ENCODE data around the gene NCAM1. TPM values are rescaled to one million over a fixed set of nuclear protein-coding genes. Genes with fewer than 3 reads are reported as not detected.

NCAM1 gene
- total RNA-seq, 1 donor from 2014 or later: 0.90 TPM

DNA sequence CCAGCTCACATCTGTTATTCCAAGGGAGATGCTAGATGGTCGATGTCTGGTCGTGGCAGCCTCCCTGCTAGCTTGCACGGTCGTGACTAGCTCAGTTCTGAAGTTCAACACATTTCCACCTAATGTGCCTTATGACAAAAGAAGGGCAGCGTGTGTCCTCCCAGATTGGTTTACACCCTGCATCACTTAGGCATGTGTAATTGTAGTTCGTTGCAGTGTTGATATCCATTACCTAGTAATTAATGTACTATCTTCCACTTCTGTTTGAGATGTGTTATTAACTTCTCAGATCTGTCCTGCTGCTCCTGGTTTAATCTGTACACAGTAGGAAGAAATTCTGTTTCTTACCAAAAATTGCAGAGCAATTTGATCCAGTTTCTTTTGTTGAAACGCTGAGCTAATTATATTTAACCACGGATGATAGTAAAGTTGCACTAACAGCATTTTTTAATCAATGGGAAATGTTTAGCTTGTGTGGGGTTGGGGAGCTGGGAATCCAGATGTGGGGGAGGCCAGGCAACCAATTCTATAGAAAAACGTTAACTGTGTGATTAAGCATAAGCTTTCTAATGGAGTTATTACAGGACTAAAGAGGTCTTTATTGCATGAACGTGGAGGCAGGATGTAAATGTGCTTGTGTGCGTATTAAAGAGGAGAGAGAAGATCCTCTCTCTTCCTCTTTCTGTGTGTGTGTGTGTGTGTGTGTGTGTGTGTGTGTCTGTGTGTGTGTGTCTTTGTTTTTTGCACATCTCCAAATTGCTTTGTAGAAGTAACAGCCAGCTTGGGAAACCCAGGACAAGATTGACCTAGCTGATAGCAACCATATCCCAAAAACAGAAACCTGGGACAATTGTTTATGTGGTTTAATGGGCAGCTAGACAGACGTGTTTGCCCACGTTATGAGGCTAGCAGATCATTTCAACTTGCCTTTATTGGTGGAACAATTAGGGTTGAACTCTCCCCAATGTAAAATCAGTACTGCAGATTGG lies 207.4 kb downstream of the NCAM1 start:
- no peak for DNase-seq (ENCODE audit: low read depth in 2 of 2)

DNA sequence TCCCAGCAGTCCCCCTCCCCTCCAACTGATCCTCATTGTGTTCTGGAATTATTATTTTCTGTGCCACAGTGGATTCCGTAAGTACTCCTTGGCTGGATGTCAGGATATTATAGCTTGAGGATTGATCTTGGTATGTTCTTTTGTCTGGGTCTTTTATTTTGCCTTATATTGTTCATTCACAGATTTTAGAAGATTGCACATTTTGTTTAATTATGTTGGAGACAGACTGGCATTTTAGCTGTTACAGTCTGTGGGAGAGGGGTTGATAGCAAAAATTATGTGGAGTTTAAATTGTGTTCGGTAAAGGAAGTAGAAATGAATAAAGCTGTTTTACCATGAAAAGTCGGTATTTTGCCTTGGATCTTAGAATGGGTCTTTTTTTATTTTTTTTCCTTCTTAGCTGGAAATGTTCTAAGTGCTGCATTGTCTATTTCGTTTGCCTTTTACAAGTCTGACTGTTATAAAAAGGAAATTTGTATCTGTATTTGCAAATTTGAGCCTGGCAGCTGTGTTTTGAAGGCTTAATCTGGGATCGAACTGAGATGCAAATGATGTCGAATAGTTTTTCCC lies 211.2 kb downstream of the NCAM1 start:
- DNase-seq (ENCODE audit: low read depth in 2 of 2): no peak

DNA sequence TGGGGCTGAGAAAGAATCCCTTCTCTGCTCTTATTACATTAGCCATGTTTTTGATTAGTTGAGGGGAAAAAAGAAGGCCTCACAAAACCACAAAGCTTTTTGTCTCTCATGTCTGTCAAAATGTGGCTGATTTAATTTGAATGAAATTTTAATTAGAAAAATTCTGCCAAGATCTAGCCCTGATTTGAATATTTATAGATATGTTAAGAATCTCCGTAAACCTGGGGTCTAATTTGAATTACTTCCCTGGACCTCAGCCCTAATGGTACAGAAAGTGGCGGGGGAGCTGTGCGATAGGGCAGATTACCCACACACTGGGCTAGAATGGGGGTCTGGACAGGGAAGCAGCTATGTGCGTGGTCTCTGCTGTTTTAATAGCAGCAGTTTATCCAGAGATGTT lies 211.9 kb downstream of the NCAM1 start:
- no peak for DNase-seq (ENCODE audit: low read depth in 2 of 2)

DNA sequence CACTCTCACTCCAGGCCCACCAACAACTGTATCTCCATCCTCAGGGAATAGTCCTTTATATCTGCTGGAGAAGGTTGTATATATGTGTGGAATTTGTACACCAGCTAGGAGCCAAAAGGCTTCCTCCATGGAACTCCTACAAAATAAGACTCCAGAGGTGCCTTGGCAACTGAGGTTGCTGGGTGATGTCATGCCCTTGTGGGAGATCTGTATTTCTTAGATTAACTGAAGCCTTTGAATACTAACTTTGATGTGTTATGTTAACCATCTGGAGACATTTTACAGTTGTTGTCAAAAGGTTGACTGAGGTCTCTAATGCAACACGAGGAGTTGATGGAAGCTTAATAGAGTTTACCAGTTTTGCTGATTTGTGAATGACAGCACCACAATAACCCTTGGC lies 213.7 kb downstream of the NCAM1 start:
- DNase-seq (ENCODE audit: low read depth in 2 of 2): no peak

DNA sequence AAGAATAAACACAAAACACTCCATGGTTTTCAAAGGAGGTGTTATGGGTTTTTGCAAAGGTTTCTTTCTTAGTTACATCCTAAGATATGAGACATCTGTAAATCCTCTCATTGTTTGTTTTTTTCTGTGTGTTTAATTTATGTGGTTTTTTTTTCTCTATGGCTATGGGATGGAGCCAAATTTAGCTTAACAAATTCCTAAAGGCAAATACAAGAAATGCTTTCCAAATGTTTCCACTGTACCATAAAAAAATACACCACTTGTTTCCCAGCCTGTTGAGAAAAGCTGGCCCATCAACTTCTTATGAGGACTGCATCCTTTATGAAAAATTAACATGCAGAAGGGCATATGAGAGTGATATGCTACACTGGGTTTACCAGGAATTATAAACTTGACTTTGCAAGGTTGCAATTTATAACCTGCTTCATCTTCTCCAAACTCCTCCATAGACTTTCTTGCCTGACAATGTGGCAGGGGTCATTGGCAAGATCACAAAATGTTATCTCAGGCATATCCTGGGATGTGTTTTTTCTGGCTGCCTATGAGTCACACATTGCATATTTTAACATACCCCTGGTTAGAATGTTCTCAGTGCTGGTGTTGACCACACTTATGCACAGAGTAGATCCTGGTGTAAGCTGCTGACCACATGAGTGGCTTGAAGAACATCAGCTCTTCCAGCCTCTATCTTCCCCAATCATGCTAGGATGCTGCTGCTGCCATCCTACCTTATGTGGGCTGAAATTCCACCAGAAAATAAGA lies 215.6 kb downstream of the NCAM1 start:
- DNase-seq (ENCODE audit: low read depth in 2 of 2): no peak

DNA sequence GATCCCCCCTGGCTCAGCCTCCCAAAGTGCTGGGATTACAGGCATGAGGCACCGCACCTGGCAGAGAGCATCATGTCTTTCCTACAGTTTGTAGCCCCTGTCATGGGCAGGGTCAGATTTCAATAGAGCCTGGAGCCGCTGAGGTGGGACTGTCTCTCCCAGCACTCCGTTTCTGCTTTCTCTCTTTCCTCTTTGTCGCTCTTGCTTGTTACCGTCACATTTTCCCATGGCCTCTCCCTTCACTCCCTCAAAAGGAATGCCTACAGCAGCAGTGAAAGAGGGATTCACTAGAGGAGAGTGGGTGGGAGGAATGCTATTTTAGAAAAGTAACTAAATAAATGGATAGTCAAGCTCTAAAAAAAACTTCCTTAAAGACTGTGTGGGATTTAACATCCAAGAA lies 216.5 kb downstream of the NCAM1 start:
- DNase-seq (ENCODE audit: low read depth in 2 of 2): no peak

DNA sequence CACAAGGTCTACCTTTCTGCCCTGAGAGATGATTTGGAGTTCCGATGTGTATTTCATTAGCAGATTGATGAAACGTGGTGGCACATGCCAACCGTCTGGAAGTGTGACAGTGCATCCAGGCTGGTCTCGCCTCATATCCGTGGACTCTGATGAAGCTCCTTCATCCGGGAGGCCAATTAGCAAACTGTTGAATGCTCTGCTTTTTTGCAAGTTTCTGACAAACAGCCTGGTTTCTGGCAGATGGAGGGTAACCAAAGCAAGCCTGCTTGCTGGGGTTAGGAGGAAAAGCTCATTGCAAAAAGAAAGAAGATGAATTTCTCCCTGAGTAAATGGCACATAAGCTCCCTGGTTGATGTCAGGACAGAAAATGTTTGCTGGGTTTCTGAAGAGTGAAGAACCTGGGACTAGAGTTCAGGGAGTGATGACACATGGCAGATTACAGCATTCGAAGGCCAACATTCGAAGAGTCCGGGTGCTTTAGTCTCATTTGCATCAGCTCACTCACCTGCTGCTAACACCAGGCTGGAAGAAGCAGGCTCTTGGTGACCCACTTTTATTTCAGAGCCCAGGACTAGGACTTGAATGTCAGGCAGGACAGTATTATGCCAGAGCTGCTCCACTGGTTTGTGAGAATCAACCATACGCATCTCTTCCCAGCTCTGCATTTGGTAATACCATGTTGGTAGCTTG lies 217.3 kb downstream of the NCAM1 start:
- DNase-seq (ENCODE audit: low read depth in 2 of 2): no peak

DNA sequence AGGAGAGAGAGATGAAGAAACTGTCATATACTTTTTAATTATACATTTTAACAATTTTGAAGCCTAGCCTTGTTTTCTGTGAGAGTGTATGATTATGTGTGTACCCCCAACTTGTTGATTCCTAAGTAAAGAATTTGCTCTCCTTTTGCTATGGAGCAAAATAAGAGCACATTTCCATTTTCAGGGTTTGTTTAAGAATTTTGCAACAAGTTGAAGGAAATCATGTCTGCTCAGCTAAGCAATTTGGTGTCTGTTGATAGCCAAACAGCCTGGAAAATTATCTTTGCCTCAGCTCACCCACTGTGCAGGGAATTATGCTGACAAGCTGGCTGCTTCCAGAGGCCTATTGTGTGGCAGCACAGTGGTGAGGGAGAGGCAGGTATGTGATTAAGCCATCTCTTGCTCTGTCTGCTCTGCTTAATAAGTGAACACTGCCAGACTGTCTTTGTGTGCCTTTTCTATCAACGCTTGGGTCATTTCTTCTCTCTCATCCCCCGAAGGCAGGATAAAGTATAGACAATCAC lies 218.0 kb downstream of the NCAM1 start:
- no peak for DNase-seq (ENCODE audit: low read depth in 2 of 2)

DNA sequence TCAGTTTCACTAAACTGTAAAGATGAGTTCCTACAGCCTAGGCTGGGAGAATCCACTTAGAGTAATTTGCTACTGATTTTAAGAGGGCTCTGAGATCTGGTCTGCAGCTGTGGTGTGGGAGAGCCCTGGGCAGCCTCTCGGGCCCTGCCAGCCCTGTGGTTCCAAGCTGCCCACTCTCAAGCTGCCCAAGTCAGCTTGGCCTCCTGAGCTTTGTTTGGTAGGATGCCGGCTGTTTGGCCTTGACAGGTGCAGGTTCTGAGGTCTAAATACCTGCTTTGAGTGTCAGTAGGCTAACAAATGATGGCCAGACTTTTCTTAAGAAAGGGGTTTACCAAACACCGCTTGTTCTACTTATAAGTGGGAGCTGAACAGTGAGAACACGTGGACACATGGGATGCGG lies 219.9 kb downstream of the NCAM1 start:
- DNase-seq (ENCODE audit: low read depth in 2 of 2): no peak

DNA sequence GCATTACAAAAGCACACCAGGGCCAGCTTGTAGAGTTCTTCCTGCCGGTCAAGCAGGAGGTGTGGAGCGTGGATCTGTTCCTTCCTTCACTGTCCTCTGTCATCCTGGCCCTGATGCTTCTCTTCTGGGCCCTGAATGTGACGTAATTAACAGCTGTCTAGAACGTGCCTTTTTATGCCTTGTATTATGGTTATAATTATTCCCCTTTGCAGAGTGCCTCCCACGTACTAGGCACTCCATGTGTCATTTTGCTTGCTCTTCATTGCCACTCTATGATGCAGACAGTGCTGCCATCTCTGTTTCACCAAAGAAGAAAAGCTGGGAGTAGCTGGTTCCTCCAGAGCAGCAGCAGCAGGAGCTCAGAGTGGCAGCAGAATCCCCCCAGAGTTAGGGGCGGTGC lies 221.1 kb downstream of the NCAM1 start:
- no peak for DNase-seq (ENCODE audit: low read depth in 2 of 2)

DNA sequence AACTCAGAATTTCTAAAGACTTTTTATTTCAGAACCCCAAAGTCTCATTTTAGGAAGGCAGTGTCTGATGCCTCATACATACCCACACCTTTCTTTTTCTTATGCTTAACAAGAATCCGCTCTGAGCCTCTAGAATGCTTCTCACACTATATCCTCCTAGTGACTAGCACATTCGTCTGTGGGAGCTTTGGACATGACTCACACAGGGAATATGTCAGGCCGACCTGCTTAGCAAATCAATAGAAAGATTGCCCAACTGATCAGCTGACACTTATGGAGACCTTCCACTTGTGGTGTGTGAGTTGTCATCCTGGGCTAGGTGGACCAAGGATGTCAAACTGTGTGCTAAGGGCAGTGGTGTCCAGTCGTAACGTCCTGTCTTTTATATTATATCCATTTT lies 223.3 kb downstream of the NCAM1 start:
- no peak for DNase-seq (ENCODE audit: low read depth in 2 of 2)

DNA sequence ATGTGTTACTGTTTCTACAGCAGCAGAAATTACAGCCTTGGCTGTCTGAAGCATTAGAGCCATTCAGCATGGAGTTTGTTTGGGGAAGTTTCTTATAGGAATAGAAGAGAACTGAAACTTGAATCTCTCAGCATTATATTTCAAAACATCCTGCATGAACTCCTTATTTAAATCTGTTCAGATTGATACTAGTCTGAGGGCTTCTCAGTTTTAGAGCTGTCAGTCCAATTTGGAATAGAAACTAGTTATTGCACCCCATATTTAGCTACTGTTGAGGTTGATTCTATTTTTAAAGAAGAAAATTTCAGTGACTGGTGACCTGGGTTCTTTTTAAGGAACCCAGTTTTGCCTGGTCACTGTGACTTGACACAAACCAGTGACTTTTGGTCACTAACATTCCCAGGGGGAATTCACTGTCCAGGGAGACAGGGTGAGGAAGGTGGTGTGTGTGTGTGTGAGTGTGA lies 227.2 kb downstream of the NCAM1 start:
- DNase-seq (ENCODE audit: low read depth in 2 of 2): no peak

DNA sequence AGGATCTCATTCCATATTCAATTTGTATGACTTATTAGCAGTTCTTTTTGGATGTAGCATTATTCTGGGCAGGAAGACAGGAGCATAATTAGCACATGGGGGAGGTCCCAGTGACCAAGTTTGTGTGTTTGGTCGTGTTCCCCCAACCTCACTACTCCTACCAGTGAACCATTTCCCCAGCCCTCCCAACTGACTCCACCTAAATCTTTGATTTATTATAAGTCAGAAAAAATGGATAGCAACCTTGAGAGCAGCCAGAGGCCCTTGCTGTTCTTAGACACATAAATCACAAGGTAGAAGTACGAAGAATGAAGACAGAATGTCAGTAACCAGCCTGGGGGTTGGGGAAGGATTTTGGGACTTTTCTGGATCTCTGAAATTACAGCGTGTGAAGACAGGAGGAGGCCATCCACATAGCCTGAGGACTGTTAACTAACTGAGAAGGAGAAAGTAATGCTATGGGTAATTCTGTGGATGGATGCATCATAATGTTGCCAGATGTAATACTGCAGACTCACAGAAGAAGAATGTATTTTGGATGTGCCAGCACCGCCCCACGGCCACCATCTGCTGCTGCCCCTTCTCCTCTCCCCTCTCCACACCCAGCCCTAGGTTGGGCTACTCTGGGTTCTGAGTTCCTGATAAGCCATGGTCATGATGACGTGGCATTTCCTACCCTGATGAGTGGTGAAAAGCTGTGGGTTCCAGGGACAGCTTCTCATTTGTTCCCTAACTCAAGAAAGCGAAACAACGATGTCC lies 228.9 kb downstream of the NCAM1 start:
- no peak for DNase-seq (ENCODE audit: low read depth in 2 of 2)

DNA sequence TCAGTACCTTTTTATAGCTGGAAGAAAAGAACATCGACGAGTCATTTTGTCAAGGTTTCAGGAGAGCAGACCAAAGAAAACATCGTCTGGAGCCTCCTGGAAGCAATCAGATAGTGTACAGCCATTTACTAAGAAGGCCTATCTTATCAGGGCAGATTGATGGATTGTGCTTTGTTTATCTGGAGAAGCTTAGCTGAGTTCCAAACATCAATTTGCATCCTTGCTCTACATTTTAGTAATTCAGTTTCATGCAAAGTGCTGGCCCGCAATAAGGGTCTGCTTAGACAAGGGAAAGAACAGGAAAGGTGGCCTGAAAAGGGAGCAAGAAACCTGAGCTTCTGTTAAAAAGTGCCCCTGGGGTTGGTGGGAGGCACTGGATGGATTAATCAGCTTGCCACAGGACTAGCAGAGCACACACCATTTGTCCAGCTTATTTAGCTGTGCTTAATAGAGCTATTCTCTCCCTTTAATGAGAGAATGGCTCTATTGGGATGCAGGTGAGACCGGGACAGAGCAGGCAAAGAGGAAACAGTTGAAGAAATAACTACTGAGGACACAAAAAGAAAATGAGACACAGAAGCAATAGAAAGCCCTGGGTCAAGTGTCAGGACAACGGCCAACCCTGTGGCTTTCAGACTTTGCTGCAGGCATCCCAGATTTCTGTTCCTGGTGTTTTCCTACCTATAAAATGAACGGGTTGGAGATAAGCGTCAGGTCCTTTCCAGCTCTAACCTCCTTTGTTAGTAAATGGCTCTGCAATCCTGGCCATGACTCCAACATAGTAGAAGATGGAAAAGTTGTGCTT lies 231.1 kb downstream of the NCAM1 start:
- no peak for DNase-seq (ENCODE audit: low read depth in 2 of 2)

DNA sequence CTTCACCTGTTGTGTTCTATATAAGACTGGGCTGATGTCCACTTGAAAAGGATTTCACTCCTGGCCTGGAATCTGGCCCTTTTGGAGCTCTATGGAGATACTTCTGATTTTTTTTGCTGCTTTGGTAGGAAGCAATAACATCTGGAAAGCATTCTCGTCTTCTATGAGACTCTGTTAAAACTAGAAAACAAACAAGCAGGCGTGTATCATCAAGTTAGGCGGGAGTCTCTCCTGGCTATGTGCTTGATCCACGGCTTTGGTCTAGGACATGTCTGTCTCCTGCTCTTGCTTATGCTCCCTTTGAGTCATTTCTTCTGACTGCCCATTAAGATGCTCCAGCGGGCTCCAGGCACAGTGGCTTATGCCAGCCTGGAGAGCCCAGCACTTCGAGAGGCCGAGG lies 231.8 kb downstream of the NCAM1 start:
- DNase-seq (ENCODE audit: low read depth in 2 of 2): no peak

DNA sequence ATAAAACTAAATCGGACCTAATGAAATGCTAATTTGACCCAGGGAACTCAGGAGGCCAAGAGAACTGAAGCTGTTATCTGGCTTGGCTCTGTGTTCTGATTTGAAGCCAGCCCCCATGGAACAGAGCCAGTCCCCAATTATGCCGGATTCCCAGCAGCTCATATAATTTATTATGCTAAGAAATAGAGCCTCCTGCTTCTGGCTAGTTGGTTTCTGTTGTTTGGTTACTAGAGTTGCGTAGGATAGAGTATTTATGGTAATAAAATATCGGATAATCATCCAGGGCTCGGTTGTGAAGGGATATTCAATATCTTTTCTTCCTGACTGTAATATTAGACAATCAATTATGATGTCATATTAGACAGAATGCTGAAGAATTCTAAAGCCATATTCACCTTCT lies 232.7 kb downstream of the NCAM1 start:
- no peak for DNase-seq (ENCODE audit: low read depth in 2 of 2)

DNA sequence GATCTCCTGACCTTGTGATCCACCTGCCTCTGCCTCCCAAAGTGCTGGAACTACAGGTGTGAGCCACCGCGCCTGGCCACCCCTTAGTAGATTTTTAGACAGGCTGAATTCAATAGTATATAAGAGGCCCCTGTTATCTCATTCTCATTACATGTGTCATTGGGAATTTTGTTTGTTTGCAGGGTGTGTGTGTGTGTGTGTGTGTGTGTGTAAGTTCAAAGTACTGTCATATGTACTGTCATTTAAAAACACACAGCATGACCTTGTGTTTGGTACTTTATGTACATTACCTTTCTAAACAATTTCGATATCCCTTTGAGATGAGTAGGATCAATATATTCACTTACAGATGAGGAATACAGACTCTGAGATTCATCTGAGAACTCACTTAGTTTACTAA lies 234.5 kb downstream of the NCAM1 start:
- DNase-seq (ENCODE audit: low read depth in 2 of 2): no peak

DNA sequence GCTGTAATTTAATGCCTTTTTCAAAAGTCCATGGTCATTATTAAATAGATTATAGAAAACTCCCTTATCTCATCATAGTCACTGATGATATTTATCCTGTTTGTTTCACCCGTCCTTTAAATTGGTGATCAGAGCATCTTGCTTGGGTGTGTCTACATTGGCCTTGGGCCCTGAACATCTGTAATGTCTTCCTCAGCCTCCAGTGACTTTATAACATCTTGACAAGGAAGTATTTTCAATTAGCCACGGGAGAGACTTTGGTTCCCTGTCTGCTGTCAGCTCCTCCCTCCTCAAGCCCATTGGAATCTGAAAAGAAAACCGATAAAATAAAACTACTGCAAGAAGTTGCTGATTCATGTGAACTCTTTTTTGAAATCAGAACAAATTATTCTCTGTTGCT lies 236.2 kb downstream of the NCAM1 start:
- no peak for DNase-seq (ENCODE audit: low read depth in 2 of 2)

DNA sequence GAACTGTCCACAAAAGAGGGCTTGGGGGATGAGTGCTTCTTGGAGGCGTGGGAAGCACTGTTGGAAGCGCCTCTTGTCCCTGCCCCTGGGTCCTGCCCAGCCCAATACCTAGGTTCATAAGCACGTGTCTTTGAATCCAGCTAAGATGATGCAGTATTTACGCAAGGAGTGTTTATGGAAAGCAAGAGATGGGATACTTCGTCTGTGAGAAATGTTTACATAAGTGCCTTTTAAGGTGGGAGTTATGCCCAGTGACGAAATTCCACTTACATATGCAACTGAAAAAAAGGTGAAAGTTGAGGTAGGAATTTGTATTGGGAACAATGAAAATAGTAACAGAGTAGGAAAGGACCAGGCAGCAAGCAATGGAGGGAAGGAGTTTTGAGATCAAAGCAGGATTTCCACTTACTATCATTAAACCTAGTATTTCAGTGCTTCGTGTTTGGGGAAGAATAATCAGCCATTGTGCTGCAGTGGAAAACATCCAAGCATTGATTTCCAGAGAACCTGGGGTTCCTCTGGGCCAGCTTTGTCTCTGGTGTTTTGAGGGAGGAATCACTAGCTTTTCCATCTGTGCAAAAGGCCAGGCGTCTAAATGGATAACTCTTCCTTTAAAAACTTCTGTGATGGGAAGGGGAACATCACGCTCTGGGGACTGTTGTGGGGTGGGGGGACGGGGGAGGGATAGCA lies 237.9 kb downstream of the NCAM1 start:
- no peak for DNase-seq (ENCODE audit: low read depth in 2 of 2)

Measured in dermis microvascular lymphatic vessel endothelial cell (primary cell).